A204.1 (cell line): Measurements from ENCODE around the gene TECR.
"Not testable (repeated sequence)": the region's sequence is repeated elsewhere in the genome, so short reads cannot be mapped to it uniquely, and the experiment has no call there.

Experiments
- FAIRE-seq: peaks from 2 replicates; lab custom pipeline; 2012; peaks lifted over from hg19 to GRCh38; lab: Jason Lieb, UNC

TECR gene, protein sequence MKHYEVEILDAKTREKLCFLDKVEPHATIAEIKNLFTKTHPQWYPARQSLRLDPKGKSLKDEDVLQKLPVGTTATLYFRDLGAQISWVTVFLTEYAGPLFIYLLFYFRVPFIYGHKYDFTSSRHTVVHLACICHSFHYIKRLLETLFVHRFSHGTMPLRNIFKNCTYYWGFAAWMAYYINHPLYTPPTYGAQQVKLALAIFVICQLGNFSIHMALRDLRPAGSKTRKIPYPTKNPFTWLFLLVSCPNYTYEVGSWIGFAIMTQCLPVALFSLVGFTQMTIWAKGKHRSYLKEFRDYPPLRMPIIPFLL

GRCh38 chr19:14529254-14530004, at the start of gene TECR:
TECR (plus strand) TSS chr19:14529594; CDS start chr19:14529697, 103 bp downstream.
- peak; percentile 98 for FAIRE-seq

- no peak for FAIRE-seq
Measured at GRCh38 chr19:14479975-14480699, 49.3 kb upstream of the TECR start.

- FAIRE-seq, result no peak
Measured at GRCh38 chr19:14480700-14481079, 48.7 kb upstream of the TECR start.

DNA sequence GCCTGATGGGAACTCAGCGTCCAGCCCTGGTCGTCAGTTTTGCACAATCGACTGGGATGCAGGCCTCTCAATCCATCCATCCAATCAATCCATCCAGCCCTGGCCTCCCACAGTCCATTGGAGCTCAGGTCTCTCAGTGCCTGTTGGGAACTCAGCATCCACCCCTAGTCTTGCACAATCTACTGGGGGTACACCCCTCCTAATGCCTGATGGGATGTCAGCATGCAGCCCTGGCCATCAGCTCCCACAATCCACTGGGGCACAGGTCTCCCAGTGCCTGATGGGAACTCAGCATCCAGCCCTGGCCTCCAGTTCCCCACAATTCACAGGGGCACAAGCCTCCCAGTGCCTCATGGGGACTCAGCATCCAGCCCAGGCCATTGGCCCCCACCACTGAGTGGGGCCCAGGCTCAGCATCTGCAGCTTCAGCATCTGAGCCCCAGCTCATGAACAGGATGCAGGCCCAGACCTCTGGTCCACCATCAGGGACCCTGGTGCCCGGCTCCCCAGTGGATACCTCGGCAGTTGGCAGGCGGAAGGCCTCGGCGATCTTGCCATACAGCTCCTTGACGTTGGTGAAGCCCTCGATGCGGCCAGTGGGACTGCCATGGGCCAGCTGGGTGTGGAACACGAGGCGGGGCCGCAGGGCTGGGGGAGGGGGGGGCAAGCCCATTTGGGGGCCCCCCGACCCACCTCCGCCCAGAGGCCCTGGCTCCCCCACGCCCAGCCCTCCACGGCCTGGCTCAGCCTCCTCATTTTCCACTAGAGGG, 47.0 kb upstream of the TECR start:
- FAIRE-seq, result no peak

DNA sequence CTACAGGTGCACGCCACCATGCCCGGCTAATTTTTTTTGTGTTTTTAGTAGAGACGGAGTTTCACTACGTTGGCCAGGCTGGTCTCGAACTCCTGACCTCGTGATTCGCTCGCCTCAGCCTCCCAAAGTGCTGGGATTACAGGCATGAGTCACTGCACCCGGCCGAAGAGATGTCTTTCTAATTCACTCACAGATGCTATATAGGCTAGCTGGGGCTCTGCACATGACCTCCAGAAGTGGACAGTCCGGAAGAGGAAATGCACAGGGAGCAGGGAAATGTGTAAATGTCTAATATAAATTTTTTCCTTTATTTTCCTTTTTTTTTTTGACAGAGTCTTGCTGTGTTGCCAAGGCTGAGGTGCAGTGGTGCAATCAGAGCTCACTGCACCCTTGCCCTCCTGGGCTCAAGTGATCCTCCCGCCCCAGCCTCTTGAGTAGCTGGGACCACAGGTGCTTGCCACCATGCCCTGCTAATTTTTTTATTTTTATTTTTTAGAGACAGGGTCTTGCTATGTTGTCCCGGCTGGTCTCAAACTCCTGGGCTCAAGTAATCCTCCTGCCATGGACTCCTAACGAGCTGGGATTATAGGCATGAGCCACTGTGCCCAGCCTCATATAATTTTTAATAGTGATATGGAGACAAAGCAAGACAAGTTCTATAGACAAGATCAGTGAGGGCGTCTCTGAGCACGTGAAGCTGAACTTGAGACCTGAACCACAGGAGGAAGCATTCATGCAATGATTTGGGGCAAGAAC, 41.8 kb upstream of the TECR start:
- FAIRE-seq, result no peak

DNA sequence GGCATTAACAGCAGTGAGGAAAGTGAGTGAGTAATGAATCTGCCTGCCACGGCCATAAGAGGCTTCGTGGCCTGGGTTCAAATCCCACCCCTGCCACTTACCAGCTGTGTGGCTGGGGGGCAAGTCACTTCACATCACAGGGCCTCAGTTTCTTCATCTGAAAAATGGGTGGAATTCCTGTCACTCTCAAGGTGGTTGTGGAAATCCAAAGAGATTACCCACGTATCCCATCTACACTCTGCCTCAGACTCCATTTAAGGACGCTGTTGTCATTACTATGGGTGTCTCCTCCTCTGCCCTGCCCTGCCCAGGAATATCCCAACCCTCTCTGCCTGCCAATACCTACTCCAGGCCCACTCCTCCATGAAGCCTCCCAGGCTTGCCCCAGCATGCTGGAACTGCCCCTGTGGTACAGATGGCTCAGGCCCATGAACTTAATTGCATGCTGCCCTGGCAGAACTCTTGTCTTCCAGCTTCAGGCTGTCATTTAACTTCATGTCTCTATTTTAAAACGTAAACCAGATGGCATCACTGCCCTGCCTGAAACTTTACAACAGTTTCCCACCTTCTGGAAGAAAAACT, 36.5 kb upstream of the TECR start:
- no peak for FAIRE-seq

DNA sequence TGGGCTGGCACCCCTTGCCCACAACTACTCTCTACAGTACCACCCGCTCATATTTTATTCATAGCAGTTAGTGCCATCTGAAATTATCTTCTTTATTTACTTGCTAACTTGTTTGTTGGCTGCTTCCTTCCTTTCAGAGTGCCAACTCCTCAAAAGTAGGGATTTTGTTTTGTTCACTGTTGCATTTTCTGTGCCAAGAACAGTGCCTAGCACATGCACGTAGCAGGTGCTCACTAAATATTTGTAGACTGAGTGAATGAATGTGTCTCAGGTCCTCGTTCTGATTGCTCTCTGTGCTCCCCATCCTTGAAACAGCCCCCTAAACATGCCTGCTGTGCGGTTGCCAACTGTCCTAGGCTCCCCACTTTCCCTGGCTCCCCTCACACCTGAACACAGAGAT, 35.0 kb upstream of the TECR start:
- FAIRE-seq, result no peak

DNA sequence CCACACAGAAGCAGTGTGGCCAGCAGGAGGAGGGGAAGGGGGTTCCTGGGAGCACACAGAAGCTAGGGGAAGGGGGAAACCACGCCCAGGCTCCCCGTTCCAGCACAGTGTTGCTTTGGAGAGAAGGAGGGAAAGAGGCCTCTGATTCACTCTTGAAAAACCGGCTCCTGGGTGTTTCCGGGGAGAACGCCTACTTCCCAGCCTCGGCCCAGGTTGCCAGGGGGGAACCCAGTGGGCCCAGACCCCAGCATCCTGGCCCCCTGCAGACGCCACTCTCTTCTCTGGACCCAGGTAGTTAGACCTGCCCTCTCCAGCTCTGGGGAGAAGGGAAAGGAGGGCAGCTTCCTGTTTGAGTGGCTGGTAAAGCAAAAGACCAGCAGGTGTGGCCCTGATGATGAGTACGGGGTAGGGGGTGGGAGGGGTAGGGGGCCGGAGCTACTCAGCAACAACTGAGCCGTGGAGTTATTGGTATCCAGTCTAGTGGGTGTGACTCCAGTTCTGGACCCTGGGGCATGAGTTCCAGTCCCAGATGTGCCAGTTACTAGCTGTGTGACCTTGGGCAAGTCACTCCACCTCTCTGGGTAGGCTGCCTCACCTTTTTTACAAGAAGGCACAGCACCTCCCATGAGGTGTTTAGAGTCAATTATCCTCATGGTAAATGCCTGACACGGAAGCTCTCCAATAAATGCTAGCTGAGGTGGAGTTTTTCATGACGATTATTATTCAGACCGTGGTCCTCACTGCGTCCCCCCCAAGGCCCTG, 34.3 kb upstream of the TECR start:
- no peak for FAIRE-seq

DNA sequence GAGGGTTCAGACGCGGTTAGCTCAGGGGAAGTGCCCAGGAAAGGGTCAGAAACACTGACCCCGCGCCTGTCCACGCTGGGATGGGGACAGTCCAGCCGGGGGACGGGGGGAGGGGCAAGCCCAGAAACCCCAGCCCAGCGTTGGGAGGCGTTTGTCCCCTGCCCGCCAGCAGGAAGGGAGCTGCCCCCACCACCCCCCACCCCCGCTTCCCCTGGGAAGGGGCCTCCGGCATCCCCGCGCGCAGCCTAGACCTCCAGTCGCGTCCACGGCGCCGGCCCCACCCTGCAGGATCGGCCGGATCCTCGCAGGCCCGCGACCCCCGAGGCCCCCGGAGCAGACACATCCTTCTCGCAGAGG, 33.7 kb upstream of the TECR start:
- no peak for FAIRE-seq

- FAIRE-seq, result peak; percentile 96
Measured at GRCh38 chr19:14496029-14496833, 33.2 kb upstream of the TECR start, which contains the start of gene GIPC1. GIPC1 (minus strand) TSS chr19:14496127; CDS start chr19:14482976, 13,151 bp downstream.

GRCh38 chr19:14496834-14497227, 32.6 kb upstream of the TECR start:
- no peak for FAIRE-seq

GRCh38 chr19:14497228-14497921, 32.0 kb upstream of the TECR start:
- FAIRE-seq, result no peak

GRCh38 chr19:14502334-14503092, 26.9 kb upstream of the TECR start:
- no peak for FAIRE-seq

GRCh38 chr19:14503285-14503684, 26.1 kb upstream of the TECR start:
- FAIRE-seq, result no peak

DNA sequence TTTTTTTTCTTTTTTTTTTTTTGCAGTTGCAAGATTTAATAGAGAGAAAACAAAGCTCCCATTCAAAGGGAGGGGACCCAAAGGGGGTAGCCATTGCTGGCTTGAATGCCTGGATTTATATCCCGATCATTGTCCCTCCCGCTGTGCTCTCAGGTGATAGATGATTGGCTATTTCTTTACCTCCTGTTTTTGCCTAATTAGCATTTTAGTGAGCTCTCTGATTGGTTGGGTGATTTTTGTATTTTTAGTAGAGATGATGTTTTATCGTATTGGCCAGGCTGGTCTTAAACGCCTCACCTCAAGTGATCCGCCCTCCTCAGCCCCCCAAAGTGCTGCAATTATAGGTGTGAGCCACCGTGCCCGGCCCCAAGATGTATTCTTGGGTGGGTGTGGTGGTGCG, 24.8 kb upstream of the TECR start:
- not testable (repeated sequence) for FAIRE-seq

- FAIRE-seq, result no peak
Measured at GRCh38 chr19:14505488-14506239, 23.7 kb upstream of the TECR start.
